GM19467 (cell line): ENCODE data around the gene MROH2A.
A peak's percentile ranks its signal among the peaks of the same experiment; 100 is the strongest.
"Not testable (repeated sequence)": the region's sequence is repeated elsewhere in the genome, so short reads cannot be mapped to it uniquely, and the experiment has no call there.

ENCODE experiments used
- ATAC-seq: cut with Tn5 transposase; IDR thresholded peaks from one replicate; pipeline ENCODE4 v1.9.1; 2021; ENCODE audit warnings: mild to moderate bottlenecking, moderate library complexity; ENCODE audit not compliant: unreplicated experiment

The MROH2A gene

GRCh38 chr2:233853353-233853752, 75.2 kb downstream of the MROH2A start:
- no peak for ATAC-seq

- no peak for ATAC-seq
Measured at GRCh38 chr2:233853883-233854240, 75.7 kb downstream of the MROH2A start.

GRCh38 chr2:233854241-233854981, 76.3 kb downstream of the MROH2A start, which contains the start of gene HJURP:
HJURP (minus strand) TSS chr2:233854535; CDS start chr2:233854500, 35 bp downstream.
- peak; percentile 94 for ATAC-seq

- no peak for ATAC-seq
Measured at GRCh38 chr2:233855345-233855744, 77.2 kb downstream of the MROH2A start.

GRCh38 chr2:233856184-233856583, 78.1 kb downstream of the MROH2A start:
- ATAC-seq, result no peak

GRCh38 chr2:233857511-233858141, 79.5 kb downstream of the MROH2A start:
- ATAC-seq, result no peak

GRCh38 chr2:233858331-233858730, 80.2 kb downstream of the MROH2A start:
- ATAC-seq, result no peak

- no peak for ATAC-seq
Measured at GRCh38 chr2:233862261-233862768, 84.2 kb downstream of the MROH2A start.

GRCh38 chr2:233865838-233866237, 87.7 kb downstream of the MROH2A start:
- ATAC-seq, result no peak

- no peak for ATAC-seq
Measured at GRCh38 chr2:233866479-233866878, 88.3 kb downstream of the MROH2A start.

- peak; percentile 63 for ATAC-seq
Measured at GRCh38 chr2:233867993-233868532, 89.9 kb downstream of the MROH2A start, which contains the start of gene MSL3B. MSL3B (minus strand) TSS chr2:233868386.

GRCh38 chr2:233871432-233871831, 93.3 kb downstream of the MROH2A start:
- ATAC-seq, result no peak

- not testable (repeated sequence) for ATAC-seq
Measured at GRCh38 chr2:233872125-233872524, 94.0 kb downstream of the MROH2A start.

- ATAC-seq, result no peak
Measured at GRCh38 chr2:233882353-233882752, 104.2 kb downstream of the MROH2A start.
